CD4-positive, alpha-beta T cell treated with Interleukin-1 beta for 1 hour (primary cell): Measurements from ENCODE around the gene ENAM.

Experiments used
- DNase-seq, 2 donors: peaks; one replicate each; pipeline ENCODE4 v3.0.0-alpha.2; 2020 to 2022

ENAM gene

GRCh38 chr4:70628444-70628843, at the start of gene ENAM:
ENAM (plus strand) TSS chr4:70628744; CDS start chr4:70629501, 757 bp downstream.
- DNase-seq = no peak

GRCh38 chr4:70581980-70582379, 46.6 kb upstream of the ENAM start:
- no peak for DNase-seq

GRCh38 chr4:70583952-70584834, 44.4 kb upstream of the ENAM start:
- DNase-seq = no peak

- DNase-seq = no peak
Measured at GRCh38 chr4:70586841-70587240, 41.7 kb upstream of the ENAM start.

GRCh38 chr4:70589785-70590184, 38.8 kb upstream of the ENAM start:
- no peak for DNase-seq

- DNase-seq = no peak
Measured at GRCh38 chr4:70591955-70592582, 36.5 kb upstream of the ENAM start, which contains the start of gene AMBN. AMBN (plus strand) TSS chr4:70592256; CDS start chr4:70592359, 103 bp downstream.

- no peak for DNase-seq
Measured at GRCh38 chr4:70594196-70594595, 34.3 kb upstream of the ENAM start.

- no peak for DNase-seq
Measured at GRCh38 chr4:70600305-70600704, 28.2 kb upstream of the ENAM start.

- DNase-seq = no peak
Measured at GRCh38 chr4:70600977-70601376, 27.6 kb upstream of the ENAM start.

GRCh38 chr4:70601422-70602039, 27.0 kb upstream of the ENAM start:
- DNase-seq = peak; percentile 67 to 74

GRCh38 chr4:70603856-70604255, 24.7 kb upstream of the ENAM start:
- no peak for DNase-seq

- no peak for DNase-seq
Measured at GRCh38 chr4:70606459-70606858, 22.1 kb upstream of the ENAM start.

GRCh38 chr4:70607334-70607853, 21.1 kb upstream of the ENAM start:
- DNase-seq = no peak

GRCh38 chr4:70608324-70608723, 20.2 kb upstream of the ENAM start:
- no peak for DNase-seq

- DNase-seq = no peak
Measured at GRCh38 chr4:70613306-70614183, 15.0 kb upstream of the ENAM start.

- DNase-seq = no peak
Measured at GRCh38 chr4:70614184-70614555, 14.4 kb upstream of the ENAM start.

- no peak for DNase-seq
Measured at GRCh38 chr4:70619288-70619687, 9.3 kb upstream of the ENAM start.

GRCh38 chr4:70619778-70620177, 8.8 kb upstream of the ENAM start:
- DNase-seq = no peak

GRCh38 chr4:70623323-70623722, 5.2 kb upstream of the ENAM start:
- no peak for DNase-seq

GRCh38 chr4:70624226-70624793, 4.2 kb upstream of the ENAM start:
- no peak for DNase-seq

- DNase-seq = no peak
Measured at GRCh38 chr4:70627620-70628019, 924 bp upstream of the ENAM start.

- DNase-seq = no peak
Measured at GRCh38 chr4:70629469-70630090, 1.0 kb downstream of the ENAM start.
